ENCODE measurements around the gene ENO2.

DNA sequence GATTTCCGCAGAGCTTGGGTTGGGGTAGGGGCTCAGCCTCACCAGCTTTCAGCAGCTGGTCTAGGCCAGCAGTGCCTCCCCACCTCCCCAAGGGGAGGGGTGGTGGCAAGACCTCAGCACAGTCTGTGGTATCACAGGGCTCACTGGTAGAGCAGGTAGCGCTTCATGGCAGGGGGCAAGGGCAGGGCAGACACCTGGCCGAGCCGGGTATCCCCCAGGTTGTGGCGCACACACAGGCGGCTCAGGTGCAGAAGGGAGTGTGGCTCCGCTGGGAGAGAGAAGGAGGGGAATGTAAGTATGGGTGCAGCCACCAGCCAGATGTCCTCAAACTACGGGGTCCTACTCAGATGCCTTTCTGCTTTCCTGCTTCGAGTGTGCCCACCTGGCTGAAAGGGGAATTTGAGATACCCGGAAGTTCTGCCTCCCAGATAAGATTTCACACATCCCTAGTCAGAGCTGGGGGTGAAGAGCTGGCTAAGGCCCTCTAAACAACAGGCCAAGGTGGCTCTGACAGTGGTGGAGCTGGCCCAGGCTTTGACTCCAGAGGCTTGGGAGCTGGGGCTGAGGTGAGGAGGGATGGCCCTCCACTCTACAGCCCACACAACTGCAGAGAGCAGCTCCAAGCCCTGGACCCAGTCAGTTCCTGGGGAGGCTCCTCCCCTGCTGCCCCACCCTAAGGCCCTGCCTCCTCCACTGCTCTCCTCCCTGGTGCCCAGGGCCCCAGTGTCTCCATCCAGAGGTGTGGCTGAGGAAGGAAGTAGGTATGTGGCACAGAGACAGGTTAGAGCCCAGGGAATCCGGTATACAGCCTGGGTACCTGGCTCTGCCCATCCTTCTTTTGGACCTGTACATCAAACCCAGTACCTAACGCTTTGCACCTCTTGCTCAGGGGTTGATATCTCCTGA, 43.1 kb upstream of the ENO2 start:
- TF ChIP-seq, protein P1, sequence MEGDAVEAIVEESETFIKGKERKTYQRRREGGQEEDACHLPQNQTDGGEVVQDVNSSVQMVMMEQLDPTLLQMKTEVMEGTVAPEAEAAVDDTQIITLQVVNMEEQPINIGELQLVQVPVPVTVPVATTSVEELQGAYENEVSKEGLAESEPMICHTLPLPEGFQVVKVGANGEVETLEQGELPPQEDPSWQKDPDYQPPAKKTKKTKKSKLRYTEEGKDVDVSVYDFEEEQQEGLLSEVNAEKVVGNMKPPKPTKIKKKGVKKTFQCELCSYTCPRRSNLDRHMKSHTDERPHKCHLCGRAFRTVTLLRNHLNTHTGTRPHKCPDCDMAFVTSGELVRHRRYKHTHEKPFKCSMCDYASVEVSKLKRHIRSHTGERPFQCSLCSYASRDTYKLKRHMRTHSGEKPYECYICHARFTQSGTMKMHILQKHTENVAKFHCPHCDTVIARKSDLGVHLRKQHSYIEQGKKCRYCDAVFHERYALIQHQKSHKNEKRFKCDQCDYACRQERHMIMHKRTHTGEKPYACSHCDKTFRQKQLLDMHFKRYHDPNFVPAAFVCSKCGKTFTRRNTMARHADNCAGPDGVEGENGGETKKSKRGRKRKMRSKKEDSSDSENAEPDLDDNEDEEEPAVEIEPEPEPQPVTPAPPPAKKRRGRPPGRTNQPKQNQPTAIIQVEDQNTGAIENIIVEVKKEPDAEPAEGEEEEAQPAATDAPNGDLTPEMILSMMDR (IDR thresholded peaks at IDR 0.05; ENCODE audit: insufficient read depth, low read length) = no peak
- TF ChIP-seq POLR2AphosphoS5 (IDR thresholded peaks at IDR 0.05; ENCODE audit: low read depth) (peak; percentile 78), SPI1 (IDR thresholded peaks at IDR 0.05; ENCODE audit: borderline replicate concordance, low read depth) (no peak), GABPA (IDR thresholded peaks at IDR 0.05; ENCODE audit: low read depth) (no peak)
